Type B pancreatic cell (in vitro differentiated cells): ENCODE measurements around the gene FAM227B. TPM values are rescaled to one million over a fixed set of nuclear protein-coding genes. Genes with fewer than 3 reads are reported as not detected.

ENCODE experiments used
- DNase-seq: peaks from one replicate; pipeline ENCODE4 v3.0.0; 2021; ENCODE audit warnings: mixed read lengths; ENCODE audit not compliant: unreplicated experiment; ENCODE audit errors: extremely low spot score
- H3K27ac Mint-ChIP-seq: 2 replicates; pipeline ENCODE4 v1.8.0; 2021; ENCODE audit warnings: mild to moderate bottlenecking, mixed read lengths
- H3K27me3 Mint-ChIP-seq: 2 replicates; pipeline ENCODE4 v1.8.0; 2021; ENCODE audit warnings: mixed read lengths
- H3K36me3 Mint-ChIP-seq: 2 replicates; pipeline ENCODE4 v1.8.0; 2021; ENCODE audit warnings: mixed read lengths
- H3K4me1 Mint-ChIP-seq: one replicate; pipeline ENCODE4 v1.8.0; 2021; ENCODE audit warnings: mixed read lengths; ENCODE audit not compliant: unreplicated experiment
- H3K4me3 Mint-ChIP-seq: 2 replicates; pipeline ENCODE4 v1.8.0; 2021; ENCODE audit warnings: mild to moderate bottlenecking, mixed read lengths
- H3K9me3 Mint-ChIP-seq: 2 replicates; pipeline ENCODE4 v1.8.0; 2021; ENCODE audit warnings: mixed read lengths
- total RNA-seq: library from RNA; stranded (reverse); gene quantifications from 2 replicates; pipeline ENCODE4 v1.2.1, GENCODE V29; 2021; ENCODE audit warnings: low replicate concordance
- TF ChIP-seq, protein P1 (sequence below): fragments of 200-600 bp; sonication (generic); conservative IDR thresholded peaks from 2 replicates; pipeline ENCODE4 v1.5.0; 2021; ENCODE audit warnings: antibody characterized with exemption, mild to moderate bottlenecking

Gene FAM227B
- total RNA-seq, 1 donor from 2014 or later, result 7.3 TPM

DNA sequence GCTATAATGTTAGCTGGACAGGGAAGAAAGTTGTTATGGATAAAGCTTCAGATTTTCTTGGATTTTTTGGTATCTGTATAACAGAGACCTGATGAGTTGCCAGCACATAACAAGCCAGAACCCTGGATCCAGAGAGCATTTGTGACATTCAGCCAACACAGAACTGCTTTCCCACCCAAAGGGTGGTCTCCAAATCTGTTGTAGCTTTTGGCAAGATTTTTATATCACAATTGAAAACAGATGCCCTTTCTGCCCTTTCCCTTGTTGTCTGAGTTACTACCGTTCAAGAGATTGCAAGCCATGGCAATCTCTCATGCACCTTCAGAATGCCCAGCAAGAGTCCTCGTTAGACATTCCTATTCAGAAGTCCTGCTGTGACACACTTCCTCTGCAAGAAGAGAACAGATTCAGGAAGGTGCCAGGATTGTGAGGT is 305.2 kb downstream of the FAM227B start:
- peaks cover 4% of the 10 kb centered on the region for H3K4me1 Mint-ChIP-seq
- no peak overlapping the region for H3K27ac Mint-ChIP-seq
- H3K36me3 Mint-ChIP-seq, result peaks cover 35% of the 10 kb centered on the region
- DNase-seq, result no peak
- H3K27me3 Mint-ChIP-seq, result no peaks in the 10 kb centered on the region
- TF ChIP-seq, protein P1, sequence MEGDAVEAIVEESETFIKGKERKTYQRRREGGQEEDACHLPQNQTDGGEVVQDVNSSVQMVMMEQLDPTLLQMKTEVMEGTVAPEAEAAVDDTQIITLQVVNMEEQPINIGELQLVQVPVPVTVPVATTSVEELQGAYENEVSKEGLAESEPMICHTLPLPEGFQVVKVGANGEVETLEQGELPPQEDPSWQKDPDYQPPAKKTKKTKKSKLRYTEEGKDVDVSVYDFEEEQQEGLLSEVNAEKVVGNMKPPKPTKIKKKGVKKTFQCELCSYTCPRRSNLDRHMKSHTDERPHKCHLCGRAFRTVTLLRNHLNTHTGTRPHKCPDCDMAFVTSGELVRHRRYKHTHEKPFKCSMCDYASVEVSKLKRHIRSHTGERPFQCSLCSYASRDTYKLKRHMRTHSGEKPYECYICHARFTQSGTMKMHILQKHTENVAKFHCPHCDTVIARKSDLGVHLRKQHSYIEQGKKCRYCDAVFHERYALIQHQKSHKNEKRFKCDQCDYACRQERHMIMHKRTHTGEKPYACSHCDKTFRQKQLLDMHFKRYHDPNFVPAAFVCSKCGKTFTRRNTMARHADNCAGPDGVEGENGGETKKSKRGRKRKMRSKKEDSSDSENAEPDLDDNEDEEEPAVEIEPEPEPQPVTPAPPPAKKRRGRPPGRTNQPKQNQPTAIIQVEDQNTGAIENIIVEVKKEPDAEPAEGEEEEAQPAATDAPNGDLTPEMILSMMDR, result no peak
- no peak overlapping the region for H3K4me3 Mint-ChIP-seq
- peaks cover 5% of the 10 kb centered on the region for H3K9me3 Mint-ChIP-seq

GRCh38 chr15:49314716-49315115 is 305.9 kb downstream of the FAM227B start:
- H3K4me3 Mint-ChIP-seq, result no peak overlapping the region
- TF ChIP-seq, protein P1, result no peak
- H3K27ac Mint-ChIP-seq, result no peak overlapping the region
- peaks cover 5% of the 10 kb centered on the region for H3K9me3 Mint-ChIP-seq
- no peak for DNase-seq
- no peaks in the 10 kb centered on the region for H3K27me3 Mint-ChIP-seq
- H3K4me1 Mint-ChIP-seq, result peaks cover 4% of the 10 kb centered on the region
- H3K36me3 Mint-ChIP-seq, result peaks cover 41% of the 10 kb centered on the region

DNA sequence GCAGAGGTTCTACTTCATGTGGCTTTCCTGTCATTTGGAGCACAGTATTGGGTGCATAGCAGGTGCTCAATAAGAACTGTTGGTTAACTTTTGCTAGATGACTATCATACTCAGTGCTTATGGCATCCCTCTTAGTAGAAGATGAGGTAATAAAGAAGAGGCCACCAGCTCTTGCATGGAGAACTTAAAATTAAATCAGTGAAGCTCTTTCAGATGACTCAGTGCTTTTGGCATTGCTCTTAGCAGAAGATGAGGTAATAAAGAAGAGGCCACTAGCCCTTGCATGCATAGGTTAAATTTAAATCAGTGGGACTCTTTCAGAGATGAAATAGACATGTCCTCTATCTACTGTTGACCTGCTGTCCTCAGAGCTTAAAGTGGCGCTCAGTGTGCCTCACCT is 307.0 kb downstream of the FAM227B start:
- Mint-ChIP-seq H3K27ac (no peak overlapping the region), H3K4me3 (no peak overlapping the region)

GRCh38 chr15:49309889-49310288 is 310.7 kb downstream of the FAM227B start:
- Mint-ChIP-seq H3K4me1 (no peaks in the 10 kb centered on the region), H3K9me3 (peaks cover 5% of the 10 kb centered on the region), H3K36me3 (peaks cover 43% of the 10 kb centered on the region), H3K27me3 (no peaks in the 10 kb centered on the region), H3K4me3 (no peak overlapping the region), H3K27ac (no peak overlapping the region)
- TF ChIP-seq, protein P1, result no peak
- DNase-seq, result no peak

More for the DNA sequence above, 307.0 kb downstream of the FAM227B start:
- peaks cover 39% of the 10 kb centered on the region for H3K36me3 Mint-ChIP-seq
- H3K27me3 Mint-ChIP-seq, result no peaks in the 10 kb centered on the region
- TF ChIP-seq, protein P1, result no peak
- no peak for DNase-seq
- H3K9me3 Mint-ChIP-seq, result peaks cover 5% of the 10 kb centered on the region
- peaks cover 4% of the 10 kb centered on the region for H3K4me1 Mint-ChIP-seq

DNA sequence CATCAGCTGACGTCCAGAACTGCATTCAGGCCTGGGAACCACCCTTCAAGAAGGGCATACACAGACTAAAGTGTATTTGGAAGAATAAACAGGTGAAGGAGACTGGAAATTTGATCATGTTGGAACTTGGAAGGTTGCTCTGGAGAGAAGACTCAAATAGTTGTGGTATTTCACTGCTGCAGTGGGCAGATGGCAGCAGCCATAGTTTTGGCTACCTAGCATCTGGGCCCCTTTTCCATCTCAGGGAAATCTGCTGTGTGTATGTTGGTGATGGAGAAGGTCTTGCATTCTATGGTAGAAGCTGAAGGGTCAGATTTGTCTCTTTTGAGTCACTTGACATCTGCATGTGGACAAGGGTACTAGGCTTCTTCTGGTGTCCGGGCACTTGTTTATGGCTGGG is 311.9 kb downstream of the FAM227B start:
- TF ChIP-seq, protein P1, result no peak
- Mint-ChIP-seq H3K27ac (no peak overlapping the region), H3K27me3 (no peaks in the 10 kb centered on the region), H3K9me3 (peaks cover 5% of the 10 kb centered on the region), H3K4me1 (no peaks in the 10 kb centered on the region), H3K4me3 (no peak overlapping the region), H3K36me3 (peaks cover 52% of the 10 kb centered on the region)
- no peak for DNase-seq

DNA sequence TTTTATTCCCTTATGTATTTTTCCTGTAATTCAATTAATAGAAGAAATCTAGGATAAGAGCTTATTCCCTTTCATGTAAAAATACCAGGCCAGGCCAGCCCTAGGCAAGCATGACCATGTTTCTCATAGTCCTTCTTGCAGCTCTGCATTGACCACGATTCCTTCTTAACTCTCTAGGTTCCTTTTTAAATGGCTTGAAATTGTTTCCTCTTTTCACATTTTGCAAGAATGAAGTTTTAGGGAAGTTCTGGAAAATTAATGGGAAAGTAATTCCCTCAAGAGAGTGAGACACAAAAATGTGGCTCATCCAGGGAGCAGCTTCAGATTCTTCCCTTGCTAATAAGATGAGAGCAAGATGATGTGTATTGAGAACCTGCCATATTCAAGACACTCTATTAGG is 314.1 kb downstream of the FAM227B start:
- Mint-ChIP-seq H3K9me3 (peaks cover 4% of the 10 kb centered on the region), H3K27ac (no peak overlapping the region), H3K27me3 (no peaks in the 10 kb centered on the region), H3K4me1 (no peaks in the 10 kb centered on the region), H3K4me3 (no peak overlapping the region), H3K36me3 (peaks cover 44% of the 10 kb centered on the region)
- TF ChIP-seq, protein P1, result no peak
- DNase-seq, result no peak
